Gastroesophageal sphincter (tissue), 4 donors: ENCODE results near the gene SEMA5B. TPM values are rescaled to one million over a fixed set of nuclear protein-coding genes. Genes with fewer than 3 reads are reported as not detected.

Source experiments
- ATAC-seq: fragments of 150-250 bp; one replicate; pipeline ENCODE4 v1.9.1; 2016; ENCODE audit warnings: mild to moderate bottlenecking, moderate library complexity
- H3K27ac ChIP-seq, 4 donors: fragments of 200-600 bp; sonication (generic) in 3 of 4; 1 replicate in 3 of 4; 2 replicates in 1 of 4; pipeline ENCODE4 v1.5.1; 2016 to 2019
- H3K27me3 ChIP-seq: fragments of 200-600 bp; sonication (generic); one replicate; pipeline ENCODE4 v1.5.1; 2019
- H3K36me3 ChIP-seq, 2 donors: fragments of 200-600 bp; sonication (generic); one replicate each; pipeline ENCODE4 v1.5.1; 2019; ENCODE audit warnings: control low read depth in 1 of 2
- H3K4me1 ChIP-seq, 3 donors: fragments of 200-600 bp; sonication (generic); 1 replicate in 2 of 3; 2 replicates in 1 of 3; pipeline ENCODE4 v1.5.1; 2016 to 2019; ENCODE audit warnings: control low read depth in 2 of 3
- H3K4me3 ChIP-seq, 2 donors: fragments of 200-600 bp; sonication (generic); one replicate each; pipeline ENCODE4 v1.5.1; 2019; ENCODE audit warnings: mild to moderate bottlenecking in 1 of 2, moderate library complexity in 1 of 2
- H3K9me3 ChIP-seq, 3 donors: fragments of 200-600 bp; sonication (generic); one replicate each; pipeline ENCODE4 v1.5.1; 2017 to 2019; ENCODE audit warnings: control low read depth in 2 of 3
- EP300 ChIP-seq: sonication (generic); formaldehyde crosslinking; IDR thresholded peaks from one replicate; pipeline ENCODE4 v1.6.1; 2017; ENCODE audit warnings: antibody characterized with exemption, mild to moderate bottlenecking
- POLR2A ChIP-seq, 2 donors: fragments of 450-650 bp; IDR thresholded peaks; one replicate each; pipeline ENCODE4 v1.6.1; 2017; ENCODE audit warnings: antibody characterized with exemption in 2 of 2, mild to moderate bottlenecking in 2 of 2, moderate library complexity in 1 of 2
- POLR2AphosphoS5 ChIP-seq: sonication (generic); formaldehyde crosslinking; IDR thresholded peaks from one replicate; pipeline ENCODE4 v1.6.1; 2017; ENCODE audit warnings: antibody characterized with exemption
- WGBS, 2 donors: methylation state at CpG; one replicate each; pipeline ENCODE4 v1.1.5; 2018; ENCODE audit warnings: low coverage in 1 of 2; 5-methylcytosine and 5-hydroxymethylcytosine counted together
- total RNA-seq, 4 donors: library from RNA; depleted of rRNA; stranded (reverse); fragments of >200 nt; gene quantifications; one replicate each; pipeline ENCODE4 v1.1.0, GENCODE V29; 2016
- TF ChIP-seq, protein P1 (sequence below), 4 experiments: fragments of 200-600 bp in 2 of 4; fragments of 450-650 bp in 2 of 4; sonication (generic) in 1 of 4; IDR thresholded peaks; one replicate each; pipeline ENCODE4 v1.5.1; 2017 to 2019; ENCODE audit warnings: antibody characterized with exemption in 4 of 4, mild to moderate bottlenecking in 2 of 4, moderate library complexity in 2 of 4

SEMA5B gene
- total RNA-seq, 4 donors from 2014 or later = 0.31 to 0.69 (median 0.32) TPM; not detected in 1

DNA sequence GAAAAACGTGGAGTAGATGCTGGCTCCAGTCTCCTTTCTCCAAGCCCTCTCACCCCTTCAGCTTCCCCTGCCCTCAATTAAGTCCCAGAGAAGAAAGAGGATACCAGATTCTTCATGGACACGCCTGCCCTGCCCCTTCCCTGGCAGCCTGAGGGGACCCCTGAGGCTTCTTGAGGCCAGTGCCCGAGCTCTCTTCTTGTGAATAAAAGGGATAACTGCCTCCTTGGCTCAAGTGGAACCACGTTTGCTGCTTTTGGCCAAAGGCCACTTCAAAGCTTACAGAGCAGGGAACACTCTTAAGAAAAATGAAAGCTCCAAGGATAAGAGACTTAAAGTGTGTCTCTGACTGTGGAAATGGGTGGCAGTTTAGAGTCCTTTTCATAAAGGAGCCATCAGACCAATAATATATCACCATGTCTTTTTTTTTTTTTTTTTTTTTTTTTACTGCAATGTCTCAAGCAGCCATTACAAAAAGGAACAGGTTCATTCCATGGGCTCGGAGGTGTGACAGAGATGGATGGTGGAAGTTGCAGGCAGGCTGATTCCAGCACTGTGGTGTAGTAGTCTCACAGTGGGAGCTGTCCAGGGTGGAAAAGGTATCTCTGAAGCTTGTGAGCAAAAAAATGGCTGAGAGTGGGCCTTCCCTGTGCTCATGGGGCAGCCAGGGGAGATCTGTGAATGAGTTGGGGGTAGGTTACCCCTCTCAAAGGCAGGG lies 108.8 kb downstream of the SEMA5B start:
- WGBS, 2 donors = 14 to 65% methylated on average over 1 to 4 of the region's 5 CpGs
- peaks cover 0 to 11% (median 0%) of the 10 kb centered on the region in 3 donors for H3K4me1 ChIP-seq
- TF ChIP-seq EP300 = no peak
- TF ChIP-seq, protein P1, sequence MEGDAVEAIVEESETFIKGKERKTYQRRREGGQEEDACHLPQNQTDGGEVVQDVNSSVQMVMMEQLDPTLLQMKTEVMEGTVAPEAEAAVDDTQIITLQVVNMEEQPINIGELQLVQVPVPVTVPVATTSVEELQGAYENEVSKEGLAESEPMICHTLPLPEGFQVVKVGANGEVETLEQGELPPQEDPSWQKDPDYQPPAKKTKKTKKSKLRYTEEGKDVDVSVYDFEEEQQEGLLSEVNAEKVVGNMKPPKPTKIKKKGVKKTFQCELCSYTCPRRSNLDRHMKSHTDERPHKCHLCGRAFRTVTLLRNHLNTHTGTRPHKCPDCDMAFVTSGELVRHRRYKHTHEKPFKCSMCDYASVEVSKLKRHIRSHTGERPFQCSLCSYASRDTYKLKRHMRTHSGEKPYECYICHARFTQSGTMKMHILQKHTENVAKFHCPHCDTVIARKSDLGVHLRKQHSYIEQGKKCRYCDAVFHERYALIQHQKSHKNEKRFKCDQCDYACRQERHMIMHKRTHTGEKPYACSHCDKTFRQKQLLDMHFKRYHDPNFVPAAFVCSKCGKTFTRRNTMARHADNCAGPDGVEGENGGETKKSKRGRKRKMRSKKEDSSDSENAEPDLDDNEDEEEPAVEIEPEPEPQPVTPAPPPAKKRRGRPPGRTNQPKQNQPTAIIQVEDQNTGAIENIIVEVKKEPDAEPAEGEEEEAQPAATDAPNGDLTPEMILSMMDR (IDR thresholded peaks at IDR 0.05) = no peak
- no peak for TF ChIP-seq POLR2AphosphoS5
- no peak for TF ChIP-seq POLR2A (IDR thresholded peaks at IDR 0.05)
- H3K36me3 ChIP-seq = no peaks in the 10 kb centered on the region
- ATAC-seq = no peak
- H3K27me3 ChIP-seq = peaks cover 29% of the 10 kb centered on the region
- no peak overlapping the region for H3K27ac ChIP-seq
- no peak overlapping the region for H3K4me3 ChIP-seq
- no peaks in the 10 kb centered on the region for H3K9me3 ChIP-seq

DNA sequence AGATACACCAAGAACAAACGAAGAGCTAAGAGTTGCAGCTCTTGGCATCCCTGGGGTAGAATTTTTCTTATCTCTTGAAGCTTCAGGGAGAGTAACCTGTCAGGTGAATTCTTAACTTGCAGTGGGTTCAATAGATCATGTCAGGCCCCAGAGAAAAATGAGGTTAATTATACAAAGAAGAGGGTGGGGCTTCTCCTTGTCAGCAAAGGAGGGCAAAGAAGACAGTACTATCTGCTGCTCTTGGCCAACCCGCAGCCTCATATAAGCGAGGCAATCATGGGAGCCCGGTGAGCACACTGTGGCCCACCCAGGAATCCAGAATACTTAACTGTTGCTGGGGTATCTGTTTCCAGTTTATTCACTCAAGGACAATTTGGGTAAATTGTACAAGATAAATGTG lies 110.2 kb downstream of the SEMA5B start:
- ATAC-seq = no peak
- H3K4me3 ChIP-seq = no peak overlapping the region
- TF ChIP-seq EP300 = no peak
- TF ChIP-seq, protein P1 (IDR thresholded peaks at IDR 0.05) = no peak
- no peak for TF ChIP-seq POLR2A (IDR thresholded peaks at IDR 0.05)
- TF ChIP-seq POLR2AphosphoS5 = no peak

DNA sequence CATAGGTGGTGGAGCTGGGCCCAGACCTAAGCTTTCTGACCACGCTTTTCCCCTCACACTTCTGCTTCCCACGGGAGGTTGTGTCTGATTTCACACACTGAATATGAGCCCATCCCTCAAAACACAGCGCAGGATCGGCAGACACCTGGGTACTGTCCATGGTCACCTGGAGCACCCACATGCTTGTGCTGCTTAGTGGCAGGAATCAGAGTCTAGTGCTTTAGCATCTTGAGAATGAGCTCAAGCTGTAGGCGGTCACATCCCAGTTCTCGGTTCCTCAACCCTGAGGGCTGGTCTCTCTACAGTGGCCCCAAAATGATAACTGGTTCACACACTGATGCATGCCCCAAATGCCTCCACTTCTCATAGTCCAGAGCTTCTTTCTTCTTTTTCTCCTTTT lies 111.0 kb downstream of the SEMA5B start:
- 92 to 100% methylated on average over 2 to 4 of the region's 6 CpGs for WGBS, 2 donors
- TF ChIP-seq EP300 = no peak
- TF ChIP-seq POLR2AphosphoS5 = no peak
- TF ChIP-seq, protein P1 (IDR thresholded peaks at IDR 0.05) = no peak
- no peak for TF ChIP-seq POLR2A (IDR thresholded peaks at IDR 0.05)
- Histone ChIP-seq H3K36me3 (no peaks in the 10 kb centered on the region), H3K9me3 (no peaks in the 10 kb centered on the region), H3K4me1 (peaks cover 0 to under 1% (median 0%) of the 10 kb centered on the region in 3 donors), H3K27ac (no peak overlapping the region), H3K27me3 (peaks cover 29% of the 10 kb centered on the region), H3K4me3 (no peak overlapping the region)
- no peak for ATAC-seq

More for the DNA sequence above, 110.2 kb downstream of the SEMA5B start:
- Histone ChIP-seq H3K27me3 (peaks cover 29% of the 10 kb centered on the region), H3K4me1 (peaks cover 0 to 9% (median 0%) of the 10 kb centered on the region in 3 donors), H3K27ac (no peak overlapping the region), H3K9me3 (no peaks in the 10 kb centered on the region), H3K36me3 (no peaks in the 10 kb centered on the region)
- 92 to 100% methylated on average over 2 to 4 of the region's 4 CpGs for WGBS, 2 donors

- Histone ChIP-seq H3K4me3 (no peak overlapping the region), H3K9me3 (no peaks in the 10 kb centered on the region), H3K4me1 (no peaks in the 10 kb centered on the region), H3K36me3 (no peaks in the 10 kb centered on the region), H3K27me3 (peaks cover 29% of the 10 kb centered on the region), H3K27ac (no peak overlapping the region)
- no peak for ATAC-seq
- TF ChIP-seq EP300 = no peak
- WGBS, 2 donors = 69% methylated on average over 3 of the region's 4 CpGs; no CpG with 5 or more reads in 1 of the 2 donors
Observed at GRCh38 chr3:122916084-122916483, 111.5 kb downstream of the SEMA5B start.

DNA sequence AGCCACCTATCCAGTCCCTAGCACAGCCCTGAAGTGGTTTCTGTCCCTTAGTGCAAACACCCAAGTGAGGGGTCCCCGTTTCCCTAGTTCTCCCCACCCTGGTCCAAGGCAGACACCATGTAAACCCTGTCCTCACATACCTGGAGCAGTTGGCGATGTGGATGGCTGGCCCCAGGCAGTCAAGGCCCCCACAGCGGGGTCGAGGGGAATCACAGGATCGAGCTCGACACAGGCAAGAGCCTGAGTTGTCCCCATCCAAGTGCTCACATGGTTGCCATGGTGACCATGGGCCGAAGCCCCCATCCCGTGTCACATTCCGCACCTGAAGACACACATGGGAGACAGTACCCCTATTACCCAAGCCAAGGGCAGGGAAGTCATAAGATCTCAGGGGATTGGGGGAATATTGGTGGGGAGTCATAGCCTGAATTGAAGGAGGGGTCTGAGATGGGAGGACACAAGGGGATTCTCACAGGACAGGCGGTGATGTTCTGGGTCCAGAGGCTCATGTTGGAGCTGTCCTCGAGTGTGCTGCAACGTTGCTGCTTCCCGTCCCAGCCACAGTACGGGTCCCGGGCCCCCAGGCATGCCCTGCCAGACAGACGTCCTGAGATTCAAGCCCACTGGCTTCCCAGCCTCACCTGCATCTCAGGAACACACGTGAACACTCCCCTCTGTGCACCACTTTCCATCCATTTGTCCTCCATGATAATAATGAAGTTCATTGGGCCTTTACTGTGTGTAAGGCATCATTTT lies 112.1 kb downstream of the SEMA5B start:
- no peak for ATAC-seq
- H3K27me3 ChIP-seq = peaks cover 30% of the 10 kb centered on the region
- 87% methylated on average over 6 to 7 of the region's 17 CpGs for WGBS, 2 donors
- no peak overlapping the region for H3K27ac ChIP-seq
- TF ChIP-seq POLR2AphosphoS5 (no peak), EP300 (no peak), POLR2A (IDR thresholded peaks at IDR 0.05) (no peak)
- TF ChIP-seq, protein P1 (IDR thresholded peaks at IDR 0.05) = no peak
- no peak overlapping the region for H3K4me3 ChIP-seq
- H3K36me3 ChIP-seq = no peaks in the 10 kb centered on the region
- no peaks in the 10 kb centered on the region for H3K9me3 ChIP-seq
- no peaks in the 10 kb centered on the region for H3K4me1 ChIP-seq
